Stomach smooth muscle (tissue), 2 donors: Measurements from ENCODE around the gene HHAT.
"Not testable (repeated sequence)": the region's sequence is repeated elsewhere in the genome, so short reads cannot be mapped to it uniquely, and the experiment has no call there.

Experiments used
- H3K27ac ChIP-seq: one replicate; pipeline ENCODE4 v1.7.0; 2013; ENCODE audit warnings: mild to moderate bottlenecking, low read length, inconsistent platforms
- H3K27me3 ChIP-seq, 2 donors: one replicate each; pipeline ENCODE4 v1.7.0; 2013; ENCODE audit warnings: low read length in 2 of 2; ENCODE audit not compliant: insufficient read depth in 2 of 2, control insufficient read depth in 1 of 2
- H3K36me3 ChIP-seq, 2 donors: one replicate each; pipeline ENCODE4 v1.7.0; 2013; ENCODE audit warnings: low read length in 2 of 2; ENCODE audit not compliant: control insufficient read depth in 2 of 2, insufficient read depth in 2 of 2
- H3K4me1 ChIP-seq: one replicate; pipeline ENCODE4 v1.7.0; 2013; ENCODE audit warnings: low read length; ENCODE audit not compliant: control insufficient read depth, insufficient read depth
- H3K4me3 ChIP-seq, 2 donors: one replicate each; pipeline ENCODE4 v1.7.0; 2013; ENCODE audit warnings: low read length in 2 of 2
- H3K9ac ChIP-seq, 2 donors: one replicate each; pipeline ENCODE4 v1.7.0; 2013; ENCODE audit warnings: low read length in 2 of 2, mild to moderate bottlenecking in 1 of 2
- H3K9me3 ChIP-seq, 2 donors: one replicate each; pipeline ENCODE4 v1.7.0; 2013; ENCODE audit warnings: low read length in 2 of 2; ENCODE audit not compliant: control insufficient read depth in 2 of 2
- donor health status: healthy.
- donor health status: Pancreatic carcinoma.

The HHAT gene

GRCh38 chr1:210657806-210658205 is 329.1 kb downstream of the HHAT start:
- Histone ChIP-seq H3K4me1 (no peaks in the 10 kb centered on the region), H3K9me3 (peaks cover 2% of the 10 kb centered on the region in 2 donors), H3K27ac (no peak overlapping the region), H3K9ac (no peak overlapping the region), H3K4me3 (no peak overlapping the region), H3K36me3 (no peaks in the 10 kb centered on the region), H3K27me3 (no peaks in the 10 kb centered on the region)

- H3K27ac ChIP-seq, H3K9me3 ChIP-seq, H3K27me3 ChIP-seq, H3K4me1 ChIP-seq, H3K9ac ChIP-seq, H3K36me3 ChIP-seq, H3K4me3 ChIP-seq: not testable (repeated sequence)
Observed at GRCh38 chr1:210661520-210661919, 332.8 kb downstream of the HHAT start.

- Histone ChIP-seq H3K27ac (no peak overlapping the region), H3K4me3 (no peak overlapping the region), H3K9me3 (peaks cover 2% of the 10 kb centered on the region in 2 donors), H3K9ac (no peak overlapping the region), H3K4me1 (no peaks in the 10 kb centered on the region), H3K27me3 (no peaks in the 10 kb centered on the region), H3K36me3 (no peaks in the 10 kb centered on the region)
Observed at GRCh38 chr1:210662291-210663050, 333.8 kb downstream of the HHAT start.

- H3K4me1 ChIP-seq, result no peaks in the 10 kb centered on the region
- H3K27me3 ChIP-seq, result no peaks in the 10 kb centered on the region
- H3K27ac ChIP-seq, result no peak overlapping the region
- no peak overlapping the region for H3K4me3 ChIP-seq
- no peak overlapping the region for H3K9ac ChIP-seq
- no peaks in the 10 kb centered on the region for H3K36me3 ChIP-seq
- H3K9me3 ChIP-seq, result no peaks in the 10 kb centered on the region
Observed at GRCh38 chr1:210663730-210664573, 335.2 kb downstream of the HHAT start.

- H3K36me3 ChIP-seq, result no peaks in the 10 kb centered on the region
- no peak overlapping the region for H3K4me3 ChIP-seq
- no peak overlapping the region for H3K27ac ChIP-seq
- H3K27me3 ChIP-seq, result no peaks in the 10 kb centered on the region
- H3K9ac ChIP-seq, result no peak overlapping the region
- H3K9me3 ChIP-seq, result peaks cover 0 to 3% of the 10 kb centered on the region in 2 donors
- H3K4me1 ChIP-seq, result no peaks in the 10 kb centered on the region
Observed at GRCh38 chr1:210669951-210670350, 341.2 kb downstream of the HHAT start.

GRCh38 chr1:210674151-210674550 is 345.4 kb downstream of the HHAT start:
- Histone ChIP-seq H3K4me1 (no peaks in the 10 kb centered on the region), H3K9me3 (peaks cover 0 to 3% of the 10 kb centered on the region in 2 donors), H3K4me3 (no peak overlapping the region), H3K27me3 (no peaks in the 10 kb centered on the region), H3K36me3 (no peaks in the 10 kb centered on the region), H3K27ac (no peak overlapping the region), H3K9ac (no peak overlapping the region)

GRCh38 chr1:210676539-210676938 is 347.8 kb downstream of the HHAT start:
- H3K27ac ChIP-seq, result no peak overlapping the region
- no peak overlapping the region for H3K4me3 ChIP-seq
- H3K4me1 ChIP-seq, result no peaks in the 10 kb centered on the region
- H3K27me3 ChIP-seq, result no peaks in the 10 kb centered on the region
- H3K36me3 ChIP-seq, result peaks cover 0 to 2% of the 10 kb centered on the region in 2 donors
- H3K9me3 ChIP-seq, result no peaks in the 10 kb centered on the region
- no peak overlapping the region for H3K9ac ChIP-seq

GRCh38 chr1:210677533-210677932 is 348.8 kb downstream of the HHAT start:
- H3K9me3 ChIP-seq, result no peaks in the 10 kb centered on the region
- H3K36me3 ChIP-seq, result peaks cover 0 to 2% of the 10 kb centered on the region in 2 donors
- H3K27ac ChIP-seq, result no peak overlapping the region
- H3K4me3 ChIP-seq, result no peak overlapping the region
- H3K4me1 ChIP-seq, result no peaks in the 10 kb centered on the region
- H3K27me3 ChIP-seq, result no peaks in the 10 kb centered on the region
- no peak overlapping the region for H3K9ac ChIP-seq

GRCh38 chr1:210678306-210678705 is 349.6 kb downstream of the HHAT start:
- Histone ChIP-seq H3K27me3 (no peaks in the 10 kb centered on the region), H3K9ac (no peak overlapping the region), H3K36me3 (peaks cover 0 to 2% of the 10 kb centered on the region in 2 donors), H3K27ac (no peak overlapping the region), H3K4me3 (no peak overlapping the region), H3K4me1 (no peaks in the 10 kb centered on the region), H3K9me3 (no peaks in the 10 kb centered on the region)

- Histone ChIP-seq H3K27me3 (no peaks in the 10 kb centered on the region), H3K9me3 (no peaks in the 10 kb centered on the region), H3K36me3 (peaks cover 0 to 2% of the 10 kb centered on the region in 2 donors), H3K27ac (no peak overlapping the region), H3K4me3 (no peak overlapping the region), H3K4me1 (no peaks in the 10 kb centered on the region), H3K9ac (no peak overlapping the region)
Observed at GRCh38 chr1:210681158-210681557, 352.5 kb downstream of the HHAT start.
